ENCODE results near the gene TMEM201. TPM values are rescaled to one million over a fixed set of nuclear protein-coding genes. Genes with fewer than 3 reads are reported as not detected.

TMEM201 gene
- total and polyA plus RNA-seq, 2 donors from 2014 or later = 9.1 to 13.2 TPM

- no peak for DNase-seq
- no peak for FAIRE-seq
- Histone ChIP-seq H3K9me3 (ENCODE audit: control insufficient read depth in 2 of 3, insufficient read depth in 1 of 3, low read length in 3 of 3) (no peaks in the 10 kb centered on the region), H3K4me1 (ENCODE audit: control insufficient read depth in 2 of 3, insufficient read depth in 2 of 3, low read depth in 1 of 3, low read length in 3 of 3) (peaks cover 0 to 25% (median 13%) of the 10 kb centered on the region in 3 donors), H3K36me3 (ENCODE audit: control insufficient read depth in 2 of 3, insufficient read depth in 3 of 3, low read length in 3 of 3) (no peaks in the 10 kb centered on the region), H3K4me3 (ENCODE audit: low read length in 3 of 3) (no peak overlapping the region), H3K27ac (ENCODE audit: low read depth in 2 of 2, low read length in 2 of 2) (no peak overlapping the region), H3K27me3 (ENCODE audit: control insufficient read depth, insufficient read depth, low read length) (no peaks in the 10 kb centered on the region), H3K9ac (ENCODE audit: low read length in 3 of 3) (peak overlapping the region in 1 of 3 donors; percentile 61)
- TF ChIP-seq, protein P1, sequence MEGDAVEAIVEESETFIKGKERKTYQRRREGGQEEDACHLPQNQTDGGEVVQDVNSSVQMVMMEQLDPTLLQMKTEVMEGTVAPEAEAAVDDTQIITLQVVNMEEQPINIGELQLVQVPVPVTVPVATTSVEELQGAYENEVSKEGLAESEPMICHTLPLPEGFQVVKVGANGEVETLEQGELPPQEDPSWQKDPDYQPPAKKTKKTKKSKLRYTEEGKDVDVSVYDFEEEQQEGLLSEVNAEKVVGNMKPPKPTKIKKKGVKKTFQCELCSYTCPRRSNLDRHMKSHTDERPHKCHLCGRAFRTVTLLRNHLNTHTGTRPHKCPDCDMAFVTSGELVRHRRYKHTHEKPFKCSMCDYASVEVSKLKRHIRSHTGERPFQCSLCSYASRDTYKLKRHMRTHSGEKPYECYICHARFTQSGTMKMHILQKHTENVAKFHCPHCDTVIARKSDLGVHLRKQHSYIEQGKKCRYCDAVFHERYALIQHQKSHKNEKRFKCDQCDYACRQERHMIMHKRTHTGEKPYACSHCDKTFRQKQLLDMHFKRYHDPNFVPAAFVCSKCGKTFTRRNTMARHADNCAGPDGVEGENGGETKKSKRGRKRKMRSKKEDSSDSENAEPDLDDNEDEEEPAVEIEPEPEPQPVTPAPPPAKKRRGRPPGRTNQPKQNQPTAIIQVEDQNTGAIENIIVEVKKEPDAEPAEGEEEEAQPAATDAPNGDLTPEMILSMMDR (IDR thresholded peaks at IDR 0.05; ENCODE audit: borderline replicate concordance, extremely low read depth, insufficient read depth) = no peak
- intact Hi-C loops (cut with DNase I) = no loop called here
Measured at GRCh38 chr1:9592510-9593075, 3.9 kb downstream of the TMEM201 start.

DNA sequence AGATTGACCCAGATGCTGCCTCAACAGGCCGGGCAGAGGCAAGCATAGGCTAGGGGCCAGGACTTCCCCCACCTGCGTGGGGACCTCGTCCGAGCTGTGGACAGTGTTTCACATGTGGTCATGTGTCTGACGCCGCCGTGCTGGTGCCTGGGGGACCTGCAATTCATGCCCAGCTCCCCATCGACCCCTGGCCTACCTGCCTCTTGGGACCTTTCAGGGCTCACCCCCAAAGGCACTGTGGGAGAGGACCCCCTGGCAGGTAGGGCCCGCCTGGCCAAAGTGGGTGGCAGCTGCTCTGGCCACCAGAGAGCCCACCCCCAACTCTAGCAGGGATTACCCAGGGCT, 4.4 kb downstream of the TMEM201 start:
- peak overlapping the region in 1 of 3 donors; percentile 61 for H3K9ac ChIP-seq (ENCODE audit: low read length in 3 of 3)
- FAIRE-seq = no peak
- H3K9me3 ChIP-seq (ENCODE audit: control insufficient read depth in 2 of 3, insufficient read depth in 1 of 3, low read length in 3 of 3) = no peaks in the 10 kb centered on the region
- no peaks in the 10 kb centered on the region for H3K36me3 ChIP-seq (ENCODE audit: control insufficient read depth in 2 of 3, insufficient read depth in 3 of 3, low read length in 3 of 3)
- no peak for DNase-seq
- no peaks in the 10 kb centered on the region for H3K27me3 ChIP-seq (ENCODE audit: control insufficient read depth, insufficient read depth, low read length)
- TF ChIP-seq, protein P1 (IDR thresholded peaks at IDR 0.05; ENCODE audit: borderline replicate concordance, extremely low read depth, insufficient read depth) = no peak
- peaks cover 0 to 25% (median 13%) of the 10 kb centered on the region in 3 donors for H3K4me1 ChIP-seq (ENCODE audit: control insufficient read depth in 2 of 3, insufficient read depth in 2 of 3, low read depth in 1 of 3, low read length in 3 of 3)
- H3K4me3 ChIP-seq (ENCODE audit: low read length in 3 of 3) = no peak overlapping the region
- peak overlapping the region; percentile 62 to 82 for H3K27ac ChIP-seq (ENCODE audit: low read depth in 2 of 2, low read length in 2 of 2)
- intact Hi-C loops (cut with DNase I) = no loop called here

GRCh38 chr1:9593492-9594465, 5.1 kb downstream of the TMEM201 start:
- no peak for FAIRE-seq
- no peak overlapping the region for H3K4me3 ChIP-seq (ENCODE audit: low read length in 3 of 3)
- intact Hi-C loops (cut with DNase I) = no loop called here
- H3K4me1 ChIP-seq (ENCODE audit: control insufficient read depth in 2 of 3, insufficient read depth in 2 of 3, low read depth in 1 of 3, low read length in 3 of 3) = peaks cover 0 to 25% (median 13%) of the 10 kb centered on the region in 3 donors
- H3K9ac ChIP-seq (ENCODE audit: low read length in 3 of 3) = peak overlapping the region in 1 of 3 donors; percentile 61
- H3K27ac ChIP-seq (ENCODE audit: low read depth in 2 of 2, low read length in 2 of 2) = peak overlapping the region; percentile 62 to 82
- H3K27me3 ChIP-seq (ENCODE audit: control insufficient read depth, insufficient read depth, low read length) = no peaks in the 10 kb centered on the region
- DNase-seq = peak; percentile 91 to 97 (median 93)
- H3K9me3 ChIP-seq (ENCODE audit: control insufficient read depth in 2 of 3, insufficient read depth in 1 of 3, low read length in 3 of 3) = no peaks in the 10 kb centered on the region
- H3K36me3 ChIP-seq (ENCODE audit: control insufficient read depth in 2 of 3, insufficient read depth in 3 of 3, low read length in 3 of 3) = no peaks in the 10 kb centered on the region
- TF ChIP-seq, protein P1 (IDR thresholded peaks at IDR 0.05; ENCODE audit: borderline replicate concordance, extremely low read depth, insufficient read depth) = no peak
